GM18507 (cell line): ENCODE results near the gene HHAT.

Experiments used
- DNase-seq: peaks from one replicate; pipeline ENCODE4 v3.0.0; 2011; ENCODE audit warnings: low read depth; ENCODE audit not compliant: insufficient read length; ENCODE audit errors: extremely low spot score
- FAIRE-seq: peaks from 2 replicates; lab custom pipeline; 2011; peaks lifted over from hg19 to GRCh38; lab: Jason Lieb, UNC

The HHAT gene

GRCh38 chr1:210616356-210616755 lies 287.7 kb downstream of the HHAT start:
- FAIRE-seq = no peak
- no peak for DNase-seq

- DNase-seq (no peak), FAIRE-seq (no peak)
Observed at GRCh38 chr1:210617293-210617692, 288.6 kb downstream of the HHAT start.

- no peak for DNase-seq
- no peak for FAIRE-seq
Observed at GRCh38 chr1:210618369-210618768, 289.7 kb downstream of the HHAT start.

- no peak for FAIRE-seq
Observed at GRCh38 chr1:210620867-210621488, 292.3 kb downstream of the HHAT start.

GRCh38 chr1:210621712-210622111 lies 293.0 kb downstream of the HHAT start:
- FAIRE-seq = no peak
- no peak for DNase-seq

More at GRCh38 chr1:210620867-210621488, 292.3 kb downstream of the HHAT start:
- no peak for DNase-seq

- FAIRE-seq (no peak), DNase-seq (no peak)
Observed at GRCh38 chr1:210624722-210625121, 296.0 kb downstream of the HHAT start.

GRCh38 chr1:210625715-210626114 lies 297.0 kb downstream of the HHAT start:
- FAIRE-seq = no peak
- no peak for DNase-seq

GRCh38 chr1:210626341-210626740 lies 297.6 kb downstream of the HHAT start:
- DNase-seq (no peak), FAIRE-seq (no peak)

GRCh38 chr1:210627755-210628154 lies 299.1 kb downstream of the HHAT start:
- FAIRE-seq (no peak), DNase-seq (no peak)

GRCh38 chr1:210629276-210629675 lies 300.6 kb downstream of the HHAT start:
- DNase-seq = no peak
- FAIRE-seq = no peak

GRCh38 chr1:210631399-210631798 lies 302.7 kb downstream of the HHAT start:
- FAIRE-seq (no peak), DNase-seq (no peak)

GRCh38 chr1:210633140-210633539 lies 304.4 kb downstream of the HHAT start:
- no peak for FAIRE-seq

GRCh38 chr1:210633636-210634035 lies 304.9 kb downstream of the HHAT start:
- FAIRE-seq (no peak), DNase-seq (no peak)

More at GRCh38 chr1:210633140-210633539, 304.4 kb downstream of the HHAT start:
- DNase-seq = no peak

GRCh38 chr1:210635108-210635507 lies 306.4 kb downstream of the HHAT start:
- no peak for DNase-seq
- no peak for FAIRE-seq

GRCh38 chr1:210641582-210641981 lies 312.9 kb downstream of the HHAT start:
- DNase-seq (no peak), FAIRE-seq (no peak)

- FAIRE-seq (no peak), DNase-seq (no peak)
Observed at GRCh38 chr1:210645582-210646257, 317.0 kb downstream of the HHAT start.

- DNase-seq (no peak), FAIRE-seq (no peak)
Observed at GRCh38 chr1:210646258-210646616, 317.5 kb downstream of the HHAT start.

- FAIRE-seq = no peak
- DNase-seq = no peak
Observed at GRCh38 chr1:210647406-210648333, 319.0 kb downstream of the HHAT start.

GRCh38 chr1:210648588-210649269 lies 320.0 kb downstream of the HHAT start:
- FAIRE-seq (no peak), DNase-seq (no peak)

GRCh38 chr1:210650403-210650802 lies 321.7 kb downstream of the HHAT start:
- DNase-seq = no peak
- FAIRE-seq = no peak
